ENCODE measurements around the gene EXOC4.

- TF ChIP-seq CTCF (conservative IDR thresholded peaks at IDR 0.05 in 1 of 2, IDR thresholded peaks at IDR 0.05 in 1 of 2; ENCODE audit: low read depth in 1 of 2, low read length in 2 of 2) (no peak), EZH2 (IDR thresholded peaks at IDR 0.05; ENCODE audit: low read length, missing control alignments) (no peak)
Measured at GRCh38 chr7:133522501-133522900, 269.6 kb downstream of the EXOC4 start.

All from fibroblast of lung (primary cell).